Germinal center (tissue), 1 donor: ENCODE results near the gene RPS6KA2.

Source experiments
- DNase-seq: peaks from one replicate; pipeline ENCODE4 v3.0.0; 2012; ENCODE audit warnings: mixed read lengths, low spot score

RPS6KA2 gene

DNA sequence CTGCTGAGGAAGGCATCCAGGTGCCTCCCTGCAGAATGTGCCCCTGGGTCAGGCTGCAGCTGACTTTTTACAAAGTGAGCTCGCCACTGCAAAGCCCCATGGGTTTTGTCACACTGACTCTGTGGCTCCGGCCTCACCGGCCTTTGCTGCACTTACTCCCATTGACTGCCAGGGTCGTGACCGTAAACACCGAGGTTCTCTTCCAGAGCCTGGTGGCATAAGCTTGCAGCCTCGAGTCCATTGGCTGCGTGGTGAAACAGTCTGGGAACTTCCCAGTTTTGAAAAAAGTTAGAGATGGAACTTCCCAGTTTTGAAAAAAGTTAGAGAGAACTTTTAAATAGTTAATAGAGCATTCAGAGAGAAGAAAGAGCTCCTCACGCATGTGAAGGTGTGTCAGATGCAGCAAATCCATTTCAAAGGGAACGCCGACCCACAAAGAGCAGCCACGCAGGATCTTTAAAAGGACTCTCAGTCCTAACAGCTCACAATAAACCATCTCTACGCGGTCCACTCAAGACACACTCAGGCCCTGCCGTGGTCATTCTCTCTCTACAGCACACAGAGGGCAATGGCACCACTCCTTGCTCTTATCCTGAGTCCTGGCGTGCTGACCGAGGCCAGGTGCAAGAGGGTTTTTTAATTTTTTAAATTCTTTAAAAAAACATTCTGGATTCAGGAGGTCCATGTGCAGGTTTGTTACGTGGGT lies 53.4 kb downstream of the RPS6KA2 start:
- DNase-seq = no peak

DNA sequence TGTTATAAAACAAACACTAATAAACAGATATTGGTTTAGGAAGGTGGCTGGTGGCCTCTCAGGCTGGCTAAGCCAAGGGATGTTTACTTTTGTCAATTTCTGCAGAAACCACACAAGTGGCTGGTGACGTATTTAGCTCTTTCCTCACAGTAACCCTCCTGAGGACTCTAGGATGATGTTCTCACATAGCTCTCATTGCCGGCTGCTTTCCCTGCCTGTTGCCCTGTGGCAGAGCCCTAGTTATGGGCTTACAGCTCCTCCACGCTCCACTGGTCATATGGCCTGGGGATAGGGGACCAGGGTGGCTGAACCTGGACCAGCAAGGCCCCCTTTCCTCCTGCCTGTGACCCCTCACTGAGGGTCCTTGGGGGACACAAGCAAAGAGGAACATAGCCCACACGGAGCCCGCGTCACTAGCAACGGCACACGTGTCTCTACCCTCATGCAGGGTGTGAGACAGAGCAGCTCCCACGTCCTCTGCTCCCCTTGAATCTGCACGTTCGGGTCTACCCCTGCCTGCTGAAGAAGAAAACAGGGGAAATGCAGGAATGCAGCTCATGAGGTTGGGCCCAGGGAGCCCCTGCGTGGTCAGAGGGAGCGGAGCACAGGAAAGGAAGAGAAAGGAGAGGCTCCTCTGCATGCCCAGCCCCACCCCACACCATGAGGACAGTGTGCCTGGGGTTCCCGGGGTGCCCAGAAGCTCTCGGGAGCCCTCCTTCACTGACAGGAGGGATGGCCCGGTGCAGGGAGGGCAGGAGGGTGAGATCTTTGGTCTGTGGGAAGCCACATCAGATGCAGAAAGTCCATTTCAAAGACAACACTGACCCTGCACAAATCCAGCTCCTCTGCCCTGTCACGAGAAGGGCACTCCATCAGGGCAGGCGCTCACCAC lies 54.4 kb downstream of the RPS6KA2 start:
- DNase-seq = no peak

DNA sequence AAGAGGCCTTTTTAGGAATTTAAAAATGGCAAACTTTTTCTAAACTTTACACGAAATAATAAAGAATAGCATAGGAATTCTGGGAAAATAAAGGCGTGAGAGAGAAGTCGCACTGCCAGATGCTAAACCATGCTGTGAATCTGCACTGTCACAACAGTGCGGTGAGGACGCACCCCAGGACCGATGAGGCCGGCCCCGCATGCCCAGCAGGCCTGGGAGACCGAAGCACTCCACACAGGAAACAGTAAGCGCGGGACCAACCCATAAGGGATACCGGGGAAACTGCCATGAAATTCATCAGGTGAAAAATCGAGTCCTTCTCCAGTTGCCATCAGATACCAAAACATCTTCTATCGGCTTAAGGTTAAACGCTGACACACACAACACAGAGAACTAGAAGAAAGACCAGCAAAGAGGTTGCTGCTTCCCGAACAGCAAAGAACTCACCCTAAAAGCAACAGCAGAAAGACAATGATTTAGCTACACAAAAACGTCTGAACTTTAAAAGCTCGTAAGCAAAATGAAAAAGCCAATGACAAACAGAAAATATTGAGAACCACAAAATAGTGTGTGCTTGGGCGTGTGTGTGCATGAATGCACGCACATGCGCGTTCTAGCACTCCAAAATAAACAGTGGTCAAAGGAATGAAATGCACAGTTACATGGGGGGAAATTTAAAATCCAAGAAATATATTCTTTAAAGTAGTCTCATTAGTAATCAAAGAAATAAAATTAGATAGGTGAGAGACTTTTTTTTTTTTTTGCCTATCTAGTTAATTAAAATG lies 55.9 kb downstream of the RPS6KA2 start:
- no peak for DNase-seq

DNA sequence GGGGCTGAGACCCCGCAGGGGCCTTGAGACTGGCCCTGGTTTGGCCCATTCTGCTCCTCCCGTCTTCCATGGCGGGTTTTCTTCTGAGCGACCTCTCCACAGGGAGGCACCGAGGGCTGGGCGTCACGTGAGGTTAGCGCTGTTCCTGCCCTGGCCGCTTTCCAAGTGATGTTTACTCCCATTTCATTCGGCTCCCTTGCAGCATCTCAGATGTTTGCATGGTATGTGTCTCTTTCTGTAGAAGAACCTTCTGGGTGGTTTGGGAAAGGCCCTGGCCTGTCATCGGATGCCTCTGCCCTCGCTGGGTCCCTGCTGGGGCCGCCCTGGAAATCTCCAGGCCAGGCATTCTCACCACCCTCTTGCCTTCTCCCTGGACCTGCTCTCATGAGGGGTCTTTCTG lies 57.8 kb downstream of the RPS6KA2 start:
- no peak for DNase-seq

DNA sequence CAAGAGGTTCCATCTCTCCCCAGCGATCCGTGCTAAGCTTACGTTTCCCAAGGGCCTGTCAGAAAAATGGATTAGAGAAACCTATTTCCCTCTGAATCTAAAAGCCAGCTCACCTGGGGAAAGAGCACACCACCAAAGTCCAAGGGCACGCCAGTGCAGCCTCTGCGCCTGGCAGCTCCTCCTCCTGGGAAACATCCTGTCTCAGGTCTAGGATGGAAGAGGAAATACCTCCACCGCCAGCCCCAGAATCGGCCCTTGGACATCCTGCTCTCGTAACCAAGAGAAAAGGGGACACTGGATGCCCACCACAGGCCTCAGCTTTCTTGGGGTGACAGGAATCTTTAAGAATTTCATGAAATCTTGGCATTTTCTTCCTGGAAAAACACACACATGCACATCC lies 59.2 kb downstream of the RPS6KA2 start:
- DNase-seq = no peak

DNA sequence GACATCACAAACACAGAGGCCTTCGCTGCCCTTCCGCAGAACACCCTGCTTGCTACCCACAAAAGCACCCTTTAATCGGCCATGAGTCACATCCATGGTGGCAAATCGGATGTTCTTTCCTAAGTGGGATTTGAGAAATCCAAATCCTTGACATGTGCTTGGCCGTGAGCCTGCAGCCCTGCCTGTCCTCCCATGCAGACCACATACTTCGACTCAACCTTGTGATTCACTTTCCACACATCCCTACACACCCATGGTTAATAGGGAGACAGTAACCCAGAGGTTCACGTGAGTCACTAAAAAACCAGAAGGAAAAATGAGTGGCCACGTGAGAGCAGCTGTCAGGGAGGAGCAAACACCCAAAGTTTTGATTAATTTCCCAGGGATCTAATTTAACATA lies 59.9 kb downstream of the RPS6KA2 start:
- DNase-seq = no peak

DNA sequence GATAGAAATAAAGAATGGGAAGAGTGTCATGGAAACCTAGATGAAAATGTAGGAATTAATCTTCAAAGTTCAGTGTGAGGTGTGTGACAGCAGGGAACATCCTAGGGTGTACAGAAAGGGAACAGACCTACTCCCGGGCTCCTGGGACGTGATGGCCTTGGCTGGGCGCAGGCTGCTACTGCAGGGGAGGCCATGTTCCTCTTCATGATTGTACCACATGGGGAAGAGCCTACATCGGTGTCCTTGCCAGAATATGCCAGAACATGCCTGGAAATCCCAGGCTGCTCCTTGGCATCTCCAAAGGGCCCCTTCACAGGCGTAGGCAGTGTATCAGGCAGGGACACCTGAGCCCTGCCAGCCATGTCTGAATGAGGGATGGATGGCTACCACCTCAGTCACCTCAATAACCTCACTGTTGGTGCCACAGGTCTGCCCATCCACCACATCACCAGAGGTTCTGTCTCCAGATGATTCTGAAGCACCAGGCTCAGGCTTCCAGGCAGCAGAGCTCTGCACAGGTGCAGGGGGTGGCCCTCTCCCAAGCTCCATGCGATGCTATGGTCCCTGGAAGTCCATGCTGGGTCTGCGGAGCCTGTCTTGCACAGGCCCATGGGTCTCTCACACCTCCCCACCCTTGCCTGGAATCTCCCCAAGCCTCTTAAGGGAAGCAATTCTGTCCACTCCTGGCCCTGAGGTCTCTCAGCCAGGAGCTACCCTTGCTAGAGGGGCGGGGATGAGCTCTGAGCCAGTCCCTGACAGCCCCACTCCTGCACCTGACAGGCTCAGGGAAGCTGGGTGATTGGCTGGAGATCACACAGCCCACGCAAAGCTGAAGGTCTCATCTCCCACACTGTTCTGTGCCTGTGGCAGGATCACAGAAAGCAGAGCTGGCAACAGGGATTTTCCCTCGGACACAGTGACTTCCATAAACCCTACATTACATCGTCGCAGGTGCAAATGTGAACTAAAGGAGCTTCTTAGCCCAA lies 60.7 kb downstream of the RPS6KA2 start:
- DNase-seq = no peak

DNA sequence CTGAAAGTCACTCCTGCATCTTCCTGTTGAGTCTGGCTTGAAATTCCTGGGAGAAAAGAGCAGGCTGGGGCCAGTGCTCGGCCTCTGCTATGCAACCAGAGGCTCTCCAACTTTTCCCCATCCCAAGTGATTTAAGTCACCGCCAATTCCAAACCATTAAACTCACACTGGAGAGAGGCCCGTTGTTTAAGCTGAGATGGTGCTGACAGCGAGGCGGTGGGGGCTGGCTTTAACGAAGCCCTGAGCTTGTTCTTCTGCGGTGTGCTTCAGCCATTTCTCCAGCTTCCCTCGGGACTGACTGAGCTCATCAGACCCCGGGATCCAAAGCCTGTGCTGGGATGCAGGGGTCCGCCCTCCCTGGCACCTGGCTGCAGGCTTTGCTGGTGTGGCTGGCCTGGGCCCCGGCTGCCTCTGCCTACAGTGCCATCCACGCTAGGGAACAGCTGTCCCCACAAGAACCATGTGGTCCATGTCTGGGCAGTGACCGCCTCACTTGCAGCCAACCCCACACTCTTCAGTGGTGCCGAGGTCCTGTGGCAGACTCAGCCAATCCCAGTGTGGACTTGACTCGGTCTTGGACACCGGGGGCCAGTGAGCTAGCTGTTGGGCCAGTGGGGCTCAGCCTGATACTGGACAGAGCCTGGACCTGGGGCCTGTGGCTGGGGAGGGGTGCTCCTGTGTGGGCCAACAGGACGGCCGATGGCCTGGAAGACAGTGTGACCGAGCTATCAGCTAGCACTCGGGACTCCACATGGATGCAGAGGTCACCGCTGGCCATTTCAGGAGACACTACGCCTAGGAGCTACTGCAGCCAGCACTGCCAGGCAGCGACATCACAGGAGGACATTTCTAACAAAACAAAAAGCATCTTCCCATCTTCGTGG lies 61.7 kb downstream of the RPS6KA2 start:
- no peak for DNase-seq

DNA sequence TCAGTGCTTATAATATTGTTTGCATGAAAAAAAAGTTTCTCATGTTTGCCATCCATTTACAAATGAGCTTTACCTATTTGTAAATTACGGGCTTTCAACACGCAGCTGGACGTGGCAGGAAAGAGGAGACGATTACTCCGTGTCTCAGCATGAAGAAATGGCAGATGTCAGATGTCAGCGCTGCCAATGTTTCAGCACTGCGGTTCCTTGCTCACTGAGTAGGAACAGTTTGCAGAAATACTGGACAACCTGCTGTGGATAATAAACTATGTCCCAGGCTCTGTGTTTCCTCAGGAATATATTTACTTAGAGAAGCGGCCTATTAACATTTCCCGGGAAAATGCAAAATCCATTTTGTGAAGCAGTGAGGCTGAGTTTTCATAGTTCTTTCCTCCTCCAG lies 63.2 kb downstream of the RPS6KA2 start:
- DNase-seq = no peak

DNA sequence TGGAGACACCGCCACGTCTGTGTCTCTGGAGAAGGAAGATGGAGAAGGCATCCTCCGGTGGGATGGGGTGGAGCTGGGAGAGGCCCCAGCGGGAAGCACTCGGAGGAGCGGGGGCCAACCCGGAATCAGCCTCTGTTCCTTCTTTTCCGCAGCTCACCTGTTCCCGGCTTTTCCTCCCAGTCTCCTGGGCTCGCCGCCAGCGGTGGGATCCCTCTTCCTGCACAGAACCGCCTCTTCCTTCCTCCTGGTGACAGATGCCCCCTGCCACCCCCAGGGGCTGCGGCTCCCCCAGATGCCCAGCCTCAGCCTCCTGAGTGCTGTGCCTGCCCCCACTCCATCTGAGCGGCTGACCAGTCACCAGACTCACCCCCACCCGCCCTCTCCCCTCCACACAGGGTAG lies 63.9 kb downstream of the RPS6KA2 start:
- DNase-seq = no peak

DNA sequence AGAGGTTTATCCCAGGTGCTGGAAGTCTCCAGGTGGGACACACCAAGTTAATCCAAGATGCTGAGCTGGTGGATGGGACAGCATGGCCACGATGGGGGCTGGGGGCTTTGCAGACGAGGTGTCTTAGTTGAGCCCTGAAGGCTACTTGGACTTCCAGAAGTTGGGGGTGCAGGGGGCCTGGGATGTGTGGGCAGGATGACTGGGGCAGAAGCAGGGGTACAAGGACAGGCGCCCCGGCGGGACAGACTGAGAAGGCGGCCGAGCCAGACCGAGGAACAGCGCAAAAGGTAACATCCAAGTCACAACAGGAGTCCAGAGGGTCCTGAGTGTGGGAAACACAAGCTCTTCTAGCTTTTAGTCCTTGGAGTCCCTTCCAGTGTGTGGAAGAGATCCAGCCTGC lies 64.3 kb downstream of the RPS6KA2 start:
- no peak for DNase-seq

DNA sequence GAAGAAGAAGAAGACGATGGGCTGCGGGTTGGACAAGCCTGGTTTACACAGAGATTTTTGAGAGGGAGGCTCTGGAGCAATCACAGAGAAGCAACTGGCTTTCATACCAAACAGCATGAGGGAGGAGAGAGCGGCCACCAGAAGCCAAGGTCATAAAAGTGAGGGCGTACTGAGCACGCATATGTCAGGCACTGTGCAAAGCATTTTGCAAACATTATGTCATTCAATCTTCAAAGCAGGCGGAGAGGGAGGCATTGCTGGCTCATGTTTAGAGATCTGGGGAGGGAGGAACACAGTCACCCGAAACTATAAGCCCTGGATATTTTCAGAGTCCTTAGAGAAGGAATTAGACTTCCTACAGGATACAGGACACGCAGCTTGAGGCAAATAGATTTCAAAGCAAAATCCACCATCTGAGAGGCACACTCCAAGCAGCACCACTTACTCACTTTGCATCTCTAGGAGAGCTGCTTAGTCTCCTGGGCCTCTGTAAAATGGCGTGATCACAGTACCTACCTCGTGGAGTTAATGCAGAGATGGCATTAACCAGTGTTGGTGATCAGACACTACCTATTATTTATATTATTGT lies 65.2 kb downstream of the RPS6KA2 start:
- DNase-seq = no peak

DNA sequence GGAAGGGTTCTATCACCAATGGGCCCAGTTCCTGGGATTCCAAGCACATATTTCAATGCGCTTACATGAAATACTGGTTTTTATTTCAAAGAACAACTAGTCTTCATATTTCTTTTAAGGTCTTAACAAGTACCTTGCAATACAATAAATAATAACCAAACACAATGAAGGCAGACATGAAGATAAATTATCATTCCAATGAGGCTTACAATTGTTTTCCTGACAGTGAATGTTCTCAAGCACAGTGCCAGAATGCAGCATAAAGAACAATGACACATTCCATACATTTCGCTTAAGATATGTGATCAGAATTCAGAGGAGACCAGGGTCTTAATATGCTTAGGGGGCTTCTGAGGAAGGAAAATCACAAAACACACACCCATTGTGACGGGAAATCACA lies 66.8 kb downstream of the RPS6KA2 start:
- no peak for DNase-seq

DNA sequence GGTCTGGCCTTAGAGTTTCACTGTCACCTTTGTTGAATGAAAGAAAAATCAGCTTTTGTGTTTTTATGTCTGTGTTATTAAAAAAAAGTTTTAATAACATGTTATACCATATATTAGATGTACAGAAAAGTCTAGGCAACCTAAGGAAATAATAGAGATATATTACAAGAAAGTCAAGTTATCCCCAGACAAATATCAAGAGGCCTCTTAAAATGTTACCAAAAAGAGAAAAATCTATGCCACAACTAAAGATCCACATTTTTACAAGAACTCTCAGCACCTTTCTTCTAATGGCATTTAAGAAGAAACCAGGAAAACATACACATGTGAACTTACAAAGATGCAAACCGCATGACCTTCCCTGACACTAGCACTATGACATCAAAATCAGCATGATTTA lies 67.4 kb downstream of the RPS6KA2 start:
- DNase-seq = no peak

DNA sequence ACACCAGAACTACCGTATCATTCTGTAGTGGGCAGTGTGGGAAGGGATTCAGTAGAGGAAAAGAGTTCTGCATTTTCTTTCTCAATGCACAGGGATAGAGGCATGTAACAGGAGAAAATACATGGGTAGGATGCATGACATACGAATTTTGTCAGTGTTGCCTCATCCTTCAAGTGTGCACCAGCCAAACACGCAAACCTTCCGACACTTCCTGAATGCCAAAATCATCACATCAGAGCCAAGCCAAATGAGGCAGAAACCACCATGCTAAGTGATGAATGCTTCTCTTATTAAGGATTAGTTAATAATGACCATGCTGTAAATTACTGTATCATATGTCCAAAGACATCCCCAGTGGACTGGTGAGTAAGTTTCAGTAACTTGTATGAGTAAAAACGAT lies 67.8 kb downstream of the RPS6KA2 start:
- no peak for DNase-seq

DNA sequence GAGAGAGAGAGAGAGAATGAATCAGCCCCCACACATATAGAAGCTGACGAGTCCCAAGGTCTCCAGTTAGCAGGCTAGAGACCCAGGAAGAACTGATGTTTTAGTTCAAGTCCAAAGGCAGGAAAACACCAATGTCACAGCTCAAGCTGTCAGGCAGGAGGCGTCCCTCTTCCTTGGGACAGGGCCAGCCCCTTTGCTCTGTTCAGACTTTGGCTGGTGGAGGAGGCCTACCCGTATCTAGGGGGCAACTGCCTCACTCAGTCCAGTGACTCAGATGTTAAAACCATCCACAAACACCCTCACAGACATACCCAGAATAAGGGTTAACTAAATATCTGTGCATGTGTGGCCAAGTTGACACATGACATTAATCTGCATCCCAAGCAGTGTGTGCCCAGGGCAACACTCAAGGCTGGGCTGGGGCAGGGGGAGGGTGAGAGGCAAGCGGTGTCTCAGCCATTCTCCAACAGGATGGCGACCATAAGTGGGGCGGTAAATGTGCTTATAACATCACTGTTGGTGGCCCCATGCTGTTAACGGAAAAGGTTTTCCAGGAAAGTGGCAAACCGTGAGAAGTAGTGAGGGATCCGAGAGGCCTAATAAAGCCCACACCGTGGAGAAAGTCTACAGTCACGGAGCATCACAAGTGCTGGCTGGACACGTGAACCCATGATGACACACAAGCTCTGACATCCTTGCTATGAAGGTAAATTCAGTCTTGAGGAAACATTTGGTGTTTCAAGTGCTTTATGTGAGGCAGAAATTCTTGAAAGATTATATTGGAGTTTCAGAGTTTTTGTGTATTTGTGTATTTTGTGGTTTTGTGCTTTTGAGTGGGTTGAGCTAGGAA lies 68.7 kb downstream of the RPS6KA2 start:
- DNase-seq = no peak

DNA sequence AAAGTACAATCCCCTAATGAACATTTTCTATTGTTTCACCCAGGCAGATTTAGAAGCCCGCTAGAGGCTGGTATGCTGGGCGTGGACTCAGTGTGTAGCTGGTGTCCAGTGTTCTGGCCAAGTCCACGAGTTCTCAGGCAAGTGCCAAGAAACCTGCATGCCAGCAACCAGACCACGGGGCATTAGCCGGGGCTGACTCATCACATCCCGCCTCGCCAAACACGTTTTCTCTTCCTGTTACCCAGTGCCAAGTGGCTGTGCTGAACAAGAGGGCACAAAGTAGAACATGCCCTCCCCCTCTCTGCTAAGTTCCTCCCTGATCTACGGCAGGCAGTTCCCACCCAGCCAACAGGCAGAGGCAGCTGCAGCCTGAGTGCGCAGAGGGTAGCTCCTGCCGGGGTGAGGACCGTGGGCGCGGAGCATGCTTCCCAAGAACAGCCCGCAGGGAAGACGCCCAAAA lies 70.2 kb downstream of the RPS6KA2 start:
- peak; percentile 7 for DNase-seq

DNA sequence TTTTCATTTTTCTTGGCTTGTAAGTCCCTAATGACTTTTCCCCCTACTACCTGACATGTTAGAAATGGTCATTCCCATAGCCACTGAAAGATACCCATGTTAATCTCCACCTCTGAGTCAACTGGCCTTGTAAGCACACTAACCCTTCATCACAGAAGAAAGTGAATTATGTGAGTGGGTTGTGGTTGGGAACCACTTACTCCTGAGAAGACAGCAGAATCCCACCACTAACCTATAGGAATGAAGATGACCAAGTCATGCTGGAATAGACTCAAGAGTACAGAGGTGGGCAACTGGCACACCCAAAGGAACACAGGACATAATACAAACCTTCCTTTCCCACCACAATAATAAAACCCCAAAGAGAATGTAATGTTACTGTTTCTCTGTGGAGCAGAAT lies 70.7 kb downstream of the RPS6KA2 start:
- DNase-seq = no peak

DNA sequence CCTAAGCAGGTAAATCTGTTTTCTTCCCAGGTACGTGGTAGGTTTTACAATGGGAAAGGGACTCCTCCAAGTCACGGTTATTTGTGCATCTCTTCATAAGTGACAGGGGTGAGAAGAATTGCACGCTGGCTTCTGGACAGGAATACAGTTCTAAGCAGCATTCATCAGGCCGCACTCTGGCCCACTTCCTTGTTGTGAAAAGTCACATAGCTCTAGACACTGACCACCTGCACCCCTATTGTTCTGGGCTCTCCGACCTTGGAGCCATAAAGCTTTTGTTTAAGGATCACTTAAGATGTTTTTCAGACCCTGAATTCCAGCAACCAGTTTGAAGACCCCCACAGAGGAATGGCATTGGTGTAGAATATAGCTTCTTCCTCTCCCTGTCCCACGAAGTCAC lies 72.0 kb downstream of the RPS6KA2 start:
- DNase-seq = no peak
